Measurements from ENCODE around the gene FSTL4.

GRCh38 chr5:133227082-133227481 is 385.3 kb downstream of the FSTL4 start:
- no peak for TF ChIP-seq CTCF (IDR thresholded peaks at IDR 0.05)
- no peak for TF ChIP-seq POLR2A (IDR thresholded peaks at IDR 0.05)

All from lower leg skin (tissue), 3 donors.